NCI-H2107 treated with DMSO at 0.1 percent for 48 hours (cell line): ENCODE data around the gene ERN2.
A peak's percentile ranks its signal among the peaks of the same experiment; 100 is the strongest.

Experiments
- DNase-seq: peaks from one replicate; lab custom pipeline; 2025; ENCODE audit not compliant: unreplicated experiment; lab: John Stamatoyannopoulos, UW

Gene ERN2

DNA sequence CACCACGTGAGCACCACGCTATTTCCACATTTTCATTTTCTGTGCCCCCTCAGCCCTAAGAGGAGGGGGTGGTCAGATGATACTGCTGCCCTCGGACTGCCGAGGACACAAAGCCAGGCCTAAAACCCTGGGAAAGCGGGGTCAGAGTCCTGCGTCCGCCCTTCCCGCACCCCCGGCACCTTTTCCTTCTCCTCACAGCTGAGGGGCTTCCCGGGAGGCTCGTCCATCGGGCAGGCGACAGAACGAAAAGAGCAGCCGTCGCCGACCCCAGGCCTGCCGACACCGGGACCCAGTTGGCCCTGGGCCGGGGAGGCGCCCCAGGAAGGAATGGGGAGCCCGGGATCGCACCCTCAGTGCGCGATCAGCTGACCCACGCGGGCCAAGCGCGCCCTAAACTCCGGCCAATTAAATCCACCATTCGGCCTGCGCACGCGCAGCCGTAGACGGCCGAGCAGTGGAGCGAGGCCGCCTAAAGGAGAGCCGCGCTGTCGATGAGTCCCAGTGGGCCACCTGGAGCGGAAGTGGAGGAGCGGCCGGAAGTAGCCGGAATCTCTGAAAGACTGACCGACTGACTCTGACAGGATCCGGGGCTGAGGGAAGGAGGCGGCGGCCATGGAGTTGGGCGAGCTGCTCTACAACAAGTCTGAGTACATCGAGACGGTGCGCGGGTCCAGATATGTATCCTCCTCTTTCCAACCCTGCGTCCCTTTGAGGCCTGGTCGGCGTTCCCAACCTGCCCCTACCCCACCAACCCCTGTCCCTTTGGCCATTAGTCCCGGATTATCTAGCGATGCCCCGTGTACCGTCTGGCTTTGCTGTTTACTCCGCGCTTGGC, 71.9 kb downstream of the ERN2 start, which contains the start of the genes DCTN5 and PALB2:
Gene DCTN5 (plus strand): TSS at position 536 of the 835 bp plus-strand sequence. CDS start 77 bp downstream, at position 613.
Gene PALB2 (minus strand): TSS at position 380 of the 835 bp plus-strand sequence. CDS start 153 bp downstream, at position 227.
- peak; percentile 82 for DNase-seq

DNA sequence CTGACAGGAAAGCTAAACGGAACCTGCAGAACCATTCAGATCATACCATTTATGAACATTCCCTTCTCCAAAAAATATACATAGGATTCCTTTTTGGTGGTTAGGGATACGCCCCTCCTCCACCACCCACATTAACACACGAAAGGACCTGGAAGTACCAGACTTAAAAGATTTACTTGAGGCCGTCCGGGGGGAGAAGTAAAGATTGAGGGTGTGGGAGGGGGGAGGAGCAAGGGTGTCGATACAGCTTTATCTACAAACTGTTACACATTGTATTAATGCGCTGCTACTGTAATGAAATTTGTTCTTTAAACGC, 72.4 kb downstream of the ERN2 start:
- DNase-seq, result no peak
